ENCODE measurements around the gene MARF1.

GRCh38 chr16:15690296-15690695 lies 47.3 kb upstream of the MARF1 start:
- TF ChIP-seq CTCF (optimal IDR thresholded peaks at IDR 0.05 in 1 of 3, IDR thresholded peaks at IDR 0.05 in 1 of 3, conservative IDR thresholded peaks at IDR 0.05 in 1 of 3; ENCODE audit: extremely low read depth in 1 of 3, insufficient read depth in 2 of 3, low read length in 3 of 3): no peak
- TF ChIP-seq EZH2 (IDR thresholded peaks at IDR 0.05; ENCODE audit: low read length): no peak
